ENCODE data around the gene RIPPLY2. TPM values are rescaled to one million over a fixed set of nuclear protein-coding genes. Genes with fewer than 3 reads are reported as not detected.

The RIPPLY2 gene
- total and polyA plus RNA-seq, 9 of the 15 experiments (the other 6 are each of a cell fraction or from before 2014, with no cell fraction given): not detected

DNA sequence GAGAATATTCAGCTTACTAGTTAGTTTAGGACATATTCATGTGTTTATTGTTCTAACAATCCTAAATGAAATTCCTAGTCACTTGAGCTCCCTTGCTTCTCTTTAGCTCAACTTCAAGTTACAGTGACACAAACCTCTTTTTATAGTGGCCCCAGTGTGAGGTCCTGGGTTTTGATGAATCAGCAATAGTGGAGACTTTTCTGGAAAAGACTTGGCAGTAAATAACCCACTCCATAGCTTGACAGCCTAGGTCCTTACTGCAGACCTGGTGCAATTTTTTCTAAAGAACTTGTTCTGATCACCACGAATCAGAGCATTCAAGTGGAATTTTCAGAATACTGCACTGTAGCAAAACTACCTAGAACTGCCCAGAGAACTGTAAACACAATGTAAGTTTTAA lies 6.9 kb upstream of the RIPPLY2 start:
- Histone ChIP-seq H3K9me3 (replicated peaks; ENCODE audit: control insufficient read depth, insufficient read depth, low read depth, low read length) (no peaks in the 10 kb centered on the region; the same call in 1 of the 2 replicates), H3K27me3 (ENCODE audit: control insufficient read depth in 2 of 2, insufficient read depth in 2 of 2, low read length in 2 of 2) (no peaks in the 10 kb centered on the region), H4K20me1 (replicated peaks; ENCODE audit: control insufficient read depth, insufficient read depth, low read length) (no peaks in the 10 kb centered on the region), H2AFZ (ENCODE audit: low read depth, low read length) (no peak overlapping the region), H3K4me2 (ENCODE audit: insufficient read depth, low read length) (no peak overlapping the region), H3K4me3 (no peak overlapping the region), H3K9ac (ENCODE audit: insufficient read depth in 1 of 2, low read depth in 2 of 2, low read length in 2 of 2) (no peak overlapping the region), H3K36me3 (ENCODE audit: control insufficient read depth, insufficient read depth, low read length) (no peaks in the 10 kb centered on the region), H3K27ac (ENCODE audit: extremely low read depth, low read depth, low read length) (no peak overlapping the region), H3K9me1 (ENCODE audit: control insufficient read depth, insufficient read depth, low read length) (no peaks in the 10 kb centered on the region), H3K4me1 (replicated peaks in 1 of 2; ENCODE audit: control insufficient read depth in 2 of 2, insufficient read depth in 2 of 2, low read length in 2 of 2) (no peaks in the 10 kb centered on the region), H3K79me2 (ENCODE audit: control insufficient read depth, insufficient read depth, low read length) (no peaks in the 10 kb centered on the region)
- TF ChIP-seq LARP7 (IDR thresholded peaks at IDR 0.05) (no peak), ZNF316 (IDR thresholded peaks at IDR 0.05) (peak; percentile 91), C11orf30 (IDR thresholded peaks at IDR 0.05; ENCODE audit: low read depth) (peak; percentile 88), MAFK (IDR thresholded peaks at IDR 0.05; ENCODE audit: low read length) (peak; percentile 86), MEIS2 (IDR thresholded peaks at IDR 0.05; ENCODE audit: partially characterized antibody) (peak; percentile 47), MAFG (tag; conservative IDR thresholded peaks at IDR 0.05) (peak; percentile 83), ZNF76 (CRISPR knock-in tag; IDR thresholded peaks at IDR 0.05; ENCODE audit: borderline replicate concordance) (no peak), MAFF (IDR thresholded peaks at IDR 0.05; ENCODE audit: low read length) (peak; percentile 83)
- TF ChIP-seq, protein P1, sequence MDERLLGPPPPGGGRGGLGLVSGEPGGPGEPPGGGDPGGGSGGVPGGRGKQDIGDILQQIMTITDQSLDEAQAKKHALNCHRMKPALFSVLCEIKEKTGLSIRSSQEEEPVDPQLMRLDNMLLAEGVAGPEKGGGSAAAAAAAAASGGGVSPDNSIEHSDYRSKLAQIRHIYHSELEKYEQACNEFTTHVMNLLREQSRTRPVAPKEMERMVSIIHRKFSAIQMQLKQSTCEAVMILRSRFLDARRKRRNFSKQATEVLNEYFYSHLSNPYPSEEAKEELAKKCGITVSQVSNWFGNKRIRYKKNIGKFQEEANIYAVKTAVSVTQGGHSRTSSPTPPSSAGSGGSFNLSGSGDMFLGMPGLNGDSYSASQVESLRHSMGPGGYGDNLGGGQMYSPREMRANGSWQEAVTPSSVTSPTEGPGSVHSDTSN (CRISPR knock-in tag; IDR thresholded peaks at IDR 0.05; ENCODE audit: low read depth): no peak
- TF ChIP-seq, protein P1 (tag; conservative IDR thresholded peaks at IDR 0.05; ENCODE audit: low read depth): peak; percentile 56
- intact Hi-C loops (cut with micrococcal nuclease): no loop called here
- in situ Hi-C loops (cut with MboI): no loop called here
- BruUV-seq (replicated peaks): no TSS peak
- ChIA-PET CTCF (ENCODE audit: low intra/inter-chr PET ratio) (no interaction called here), POLR2A (interaction anchor here (0.6 to 1.3 kb wide), 2 partner anchors 12 to 17 kb away, joined by 3 to 4 read pairs; no protein-coding TSS in a partner anchor)
- DNase-seq (ENCODE audit: extremely low read depth in 1 of 4, low spot score in 3 of 4) (no peak), FAIRE-seq (no peak), ATAC-seq (no peak)
- WGBS (ENCODE audit: insufficient coverage, low coverage, missing lambda C conversion rate): 0% methylated on average over 1 of the region's 1 CpG
